Measurements from ENCODE around the gene SPON2.

Gene SPON2

DNA sequence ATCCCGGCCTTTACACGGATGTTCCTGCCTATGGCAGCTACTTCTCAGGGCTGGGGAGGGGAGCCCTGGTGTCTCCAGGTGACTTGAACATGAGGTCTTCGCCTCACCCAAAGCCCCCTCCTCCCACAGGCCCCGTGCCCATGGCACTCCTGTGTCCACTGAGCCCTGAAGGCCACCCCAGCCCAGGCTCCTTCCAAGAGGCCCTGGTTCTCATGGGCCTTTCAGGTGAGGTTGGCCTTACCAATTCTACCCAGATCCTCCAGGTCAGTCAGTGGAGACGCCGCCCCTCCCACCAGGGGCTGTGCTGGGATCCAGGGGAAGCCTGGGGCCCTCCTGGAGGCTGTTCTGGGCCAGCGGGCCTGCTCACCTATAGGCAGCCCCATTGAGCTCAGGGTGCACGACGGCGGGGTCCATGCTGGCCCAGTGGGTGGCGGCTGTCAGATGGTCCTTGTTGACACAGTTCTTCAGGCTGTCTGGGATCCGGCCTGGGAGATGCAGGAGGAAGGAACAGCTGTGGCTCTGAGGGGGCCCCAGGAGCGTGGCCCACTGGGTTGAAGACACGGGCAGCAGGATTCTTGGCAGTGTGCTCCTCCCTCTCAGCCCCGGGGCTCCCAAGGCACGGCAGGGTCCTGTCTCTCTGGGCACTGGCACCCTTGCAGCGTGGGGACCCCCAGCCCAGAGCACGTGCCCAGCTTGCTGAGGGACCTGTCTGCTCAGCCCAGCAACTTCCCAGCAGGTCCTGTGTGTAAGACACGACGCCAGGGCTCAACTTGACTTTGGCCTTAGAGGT lies 40.4 kb upstream of the SPON2 start:
- DNase-seq (ENCODE audit: low read depth): no peak
- TF ChIP-seq, protein P1, sequence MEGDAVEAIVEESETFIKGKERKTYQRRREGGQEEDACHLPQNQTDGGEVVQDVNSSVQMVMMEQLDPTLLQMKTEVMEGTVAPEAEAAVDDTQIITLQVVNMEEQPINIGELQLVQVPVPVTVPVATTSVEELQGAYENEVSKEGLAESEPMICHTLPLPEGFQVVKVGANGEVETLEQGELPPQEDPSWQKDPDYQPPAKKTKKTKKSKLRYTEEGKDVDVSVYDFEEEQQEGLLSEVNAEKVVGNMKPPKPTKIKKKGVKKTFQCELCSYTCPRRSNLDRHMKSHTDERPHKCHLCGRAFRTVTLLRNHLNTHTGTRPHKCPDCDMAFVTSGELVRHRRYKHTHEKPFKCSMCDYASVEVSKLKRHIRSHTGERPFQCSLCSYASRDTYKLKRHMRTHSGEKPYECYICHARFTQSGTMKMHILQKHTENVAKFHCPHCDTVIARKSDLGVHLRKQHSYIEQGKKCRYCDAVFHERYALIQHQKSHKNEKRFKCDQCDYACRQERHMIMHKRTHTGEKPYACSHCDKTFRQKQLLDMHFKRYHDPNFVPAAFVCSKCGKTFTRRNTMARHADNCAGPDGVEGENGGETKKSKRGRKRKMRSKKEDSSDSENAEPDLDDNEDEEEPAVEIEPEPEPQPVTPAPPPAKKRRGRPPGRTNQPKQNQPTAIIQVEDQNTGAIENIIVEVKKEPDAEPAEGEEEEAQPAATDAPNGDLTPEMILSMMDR (IDR thresholded peaks at IDR 0.05; ENCODE audit: low read depth, low read length, missing control alignments): no peak
- no peak overlapping the region for H3K4me3 ChIP-seq (ENCODE audit: low read depth, low read length)

DNA sequence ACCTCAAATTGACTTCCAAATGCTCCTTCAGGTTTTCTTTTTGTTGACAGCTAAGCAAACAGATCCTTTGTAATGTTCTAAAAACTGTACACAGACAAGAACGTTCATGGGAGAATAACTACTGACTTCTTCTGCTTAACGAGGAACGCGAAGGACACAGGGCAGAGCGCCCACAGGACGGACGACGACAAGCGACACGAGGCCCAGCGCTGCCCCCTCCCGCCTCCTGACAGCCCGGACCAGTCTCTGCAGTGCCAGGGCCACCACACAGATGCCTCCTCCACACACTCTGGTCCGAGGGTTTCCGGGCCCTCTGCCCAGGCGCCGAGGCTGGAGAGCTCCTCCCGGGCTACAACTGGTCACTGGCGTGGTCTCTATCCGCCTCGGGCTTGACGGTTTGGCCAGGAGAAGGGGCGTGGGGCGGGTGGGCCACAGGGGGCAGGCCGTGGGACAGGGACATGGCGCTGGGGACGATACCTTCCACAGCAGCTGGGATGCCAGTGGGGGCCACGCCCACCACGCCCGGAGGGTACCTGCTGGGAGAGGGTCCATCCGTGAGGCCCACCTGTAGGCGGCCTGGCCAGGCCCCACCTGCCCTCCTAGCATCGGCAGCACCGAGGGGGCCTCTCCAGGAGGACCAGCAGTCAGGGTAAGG lies 39.6 kb upstream of the SPON2 start:
- TF ChIP-seq, protein P1 (IDR thresholded peaks at IDR 0.05; ENCODE audit: low read depth, low read length, missing control alignments): no peak
- no peak overlapping the region for H3K4me3 ChIP-seq (ENCODE audit: low read depth, low read length)
- DNase-seq (ENCODE audit: low read depth): no peak

DNA sequence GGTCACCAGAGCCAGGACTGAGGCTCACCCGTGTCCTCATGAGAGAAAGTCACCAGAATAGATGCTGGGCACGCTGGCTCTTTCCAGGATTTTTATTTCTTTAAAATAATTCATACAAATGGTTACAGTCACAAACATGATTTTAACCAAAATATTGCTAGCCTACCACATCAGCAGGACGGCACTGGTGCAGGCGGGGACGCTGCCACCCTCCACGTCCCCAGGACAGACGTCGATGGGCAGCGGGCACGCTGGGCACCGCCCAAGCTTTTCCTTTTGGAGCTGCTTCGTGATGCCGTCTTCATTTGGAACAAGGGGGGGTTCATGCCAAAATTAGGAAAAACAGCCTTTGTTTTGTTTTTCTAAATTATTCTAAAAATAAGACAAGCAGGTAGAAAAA lies 39.0 kb upstream of the SPON2 start:
- no peak for DNase-seq (ENCODE audit: low read depth)
- TF ChIP-seq, protein P1 (IDR thresholded peaks at IDR 0.05; ENCODE audit: low read depth, low read length, missing control alignments): no peak
- H3K4me3 ChIP-seq (ENCODE audit: low read depth, low read length): no peak overlapping the region

DNA sequence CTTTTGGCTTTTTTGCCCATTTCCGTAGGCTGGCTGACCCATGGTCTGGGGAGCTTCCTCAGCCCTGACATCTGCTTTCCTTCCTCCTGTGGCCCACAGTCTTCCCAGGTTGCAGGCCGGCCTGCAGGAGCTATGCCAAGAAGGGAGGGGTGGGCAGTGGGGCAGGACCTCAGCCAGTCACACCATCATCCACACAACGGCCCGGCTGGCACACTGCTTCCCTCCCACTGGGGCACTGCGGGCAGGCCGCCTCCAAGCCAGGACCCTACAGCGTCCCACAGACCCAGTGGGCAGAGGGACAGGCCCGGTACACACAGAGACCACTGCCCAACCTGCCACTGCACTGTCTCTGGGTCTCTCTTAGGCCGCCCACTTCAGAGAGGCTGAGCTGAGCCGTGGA lies 38.6 kb upstream of the SPON2 start:
- TF ChIP-seq, protein P1 (IDR thresholded peaks at IDR 0.05; ENCODE audit: low read depth, low read length, missing control alignments): no peak
- no peak for DNase-seq (ENCODE audit: low read depth)

DNA sequence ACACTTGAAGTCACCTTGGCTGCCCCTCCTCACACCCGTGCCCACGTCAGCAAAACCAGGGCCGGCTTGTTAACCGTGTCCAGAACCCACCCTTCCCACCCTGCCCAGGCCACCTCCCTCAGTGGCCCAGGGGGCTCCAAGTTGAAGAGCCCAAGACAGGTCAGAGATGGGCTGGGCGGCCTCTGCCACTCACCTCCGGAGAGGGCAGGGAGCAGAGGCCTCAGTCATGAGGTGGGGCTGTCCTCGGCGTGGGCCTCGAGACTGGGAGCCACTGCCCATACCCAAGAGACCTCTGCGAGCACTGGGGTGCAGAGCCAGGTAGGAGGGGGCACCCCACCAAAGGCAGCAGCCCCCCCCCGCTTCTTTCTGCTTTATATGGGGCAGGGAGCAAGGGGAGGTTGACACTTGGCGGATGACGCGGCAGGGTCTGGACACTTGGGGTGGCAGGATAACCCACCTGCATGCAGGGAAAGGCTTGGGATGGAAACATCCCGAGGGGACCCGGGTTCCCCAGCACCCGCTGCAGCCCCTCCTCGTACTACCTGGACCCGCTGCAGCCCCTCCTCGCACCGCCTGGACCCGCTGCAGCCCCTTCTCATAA lies 38.0 kb upstream of the SPON2 start:
- no peak for DNase-seq (ENCODE audit: low read depth)
- H3K4me3 ChIP-seq (ENCODE audit: low read depth, low read length): no peak overlapping the region
- TF ChIP-seq, protein P1 (IDR thresholded peaks at IDR 0.05; ENCODE audit: low read depth, low read length, missing control alignments): no peak

More for the DNA sequence above, 38.6 kb upstream of the SPON2 start:
- no peak overlapping the region for H3K4me3 ChIP-seq (ENCODE audit: low read depth, low read length)

DNA sequence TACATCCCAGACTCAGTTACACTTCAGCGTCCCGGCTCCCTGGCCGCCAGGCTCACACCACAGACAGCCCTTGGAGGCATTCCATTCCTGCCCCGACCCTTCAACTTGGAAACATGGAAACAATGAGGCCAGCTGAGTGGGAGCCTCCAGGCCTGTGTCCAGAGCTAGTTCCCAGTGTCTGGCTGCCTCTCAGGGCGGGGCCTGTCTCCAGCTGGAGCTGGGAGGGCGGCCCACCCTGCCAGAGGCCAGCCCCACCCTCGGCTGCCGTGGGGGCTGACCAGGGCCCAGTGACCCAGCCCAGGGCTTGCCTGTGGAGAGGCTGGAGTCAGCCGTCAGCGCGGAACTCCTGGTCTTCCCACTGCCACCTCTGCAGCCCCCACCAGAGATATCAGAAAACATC lies 37.4 kb upstream of the SPON2 start:
- no peak for DNase-seq (ENCODE audit: low read depth)
- TF ChIP-seq, protein P1 (IDR thresholded peaks at IDR 0.05; ENCODE audit: low read depth, low read length, missing control alignments): no peak
- H3K4me3 ChIP-seq (ENCODE audit: low read depth, low read length): no peak overlapping the region
